Hepatocyte (in vitro differentiated cells): ENCODE measurements around the gene BABAM1.

Source experiments
- EZH2 ChIP-seq: fragments of 200-600 bp; sonication (generic); IDR thresholded peaks from 2 replicates; pipeline ENCODE4 v1.6.1; 2016; ENCODE audit warnings: antibody characterized with exemption, mild to moderate bottlenecking, borderline replicate concordance
- EZH2phosphoT487 ChIP-seq: fragments of 200-600 bp; sonication (generic); IDR thresholded peaks from one replicate; pipeline ENCODE4 v1.6.1; 2018; ENCODE audit warnings: antibody characterized with exemption, mild to moderate bottlenecking, low read depth, moderate library complexity; ENCODE audit not compliant: unreplicated experiment, severe bottlenecking
- TF ChIP-seq, protein P1 (sequence below): fragments of 200-600 bp; sonication (generic); IDR thresholded peaks from 2 replicates; pipeline ENCODE4 v1.5.1; 2016; ENCODE audit warnings: antibody characterized with exemption, mild to moderate bottlenecking; ENCODE audit not compliant: poor library complexity

DNA sequence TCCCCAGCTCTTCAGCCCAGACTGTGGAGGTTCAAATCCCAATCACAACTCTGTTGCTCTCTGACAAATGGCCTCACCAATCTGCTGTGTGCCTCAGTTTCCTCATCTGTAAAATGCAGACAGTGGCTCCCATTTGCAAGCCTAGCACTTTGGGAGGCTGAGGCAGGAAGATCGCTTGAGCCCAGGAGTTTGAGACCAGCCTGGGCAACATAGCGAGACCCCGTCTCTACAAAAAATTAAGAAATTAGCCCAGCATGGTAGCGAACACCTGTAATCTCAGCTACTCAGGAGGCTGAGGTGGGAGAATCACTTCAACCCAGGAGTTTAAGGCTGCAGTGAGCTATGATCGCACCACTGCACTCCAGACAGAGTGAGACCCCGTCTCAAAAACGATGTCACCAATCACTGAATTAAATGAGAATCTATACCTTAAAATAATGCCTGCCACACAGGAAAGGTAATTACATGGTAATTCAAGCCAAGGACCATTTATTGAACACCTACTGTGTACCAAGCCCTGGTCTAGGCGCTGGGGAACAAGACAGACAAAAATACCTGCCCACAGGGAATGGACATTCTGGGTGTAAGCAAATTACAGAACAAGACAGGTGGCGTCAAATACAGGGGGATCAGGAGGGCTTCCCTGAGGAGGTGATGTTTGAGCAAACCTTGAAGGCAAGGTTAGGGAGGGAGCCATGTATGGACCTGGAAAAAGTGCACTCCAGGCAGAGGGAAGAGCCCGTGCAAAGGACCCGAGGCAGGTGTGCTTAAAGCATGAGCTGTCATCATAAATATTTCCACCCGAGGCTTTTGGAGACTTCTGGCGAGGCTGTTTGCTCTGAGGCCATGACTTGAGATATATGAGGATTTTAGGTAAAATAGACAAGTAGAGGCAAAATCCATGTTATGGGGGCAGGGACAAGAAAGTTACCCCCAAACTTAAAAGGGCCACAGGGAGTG lies 29.2 kb upstream of the BABAM1 start:
- no peak for TF ChIP-seq EZH2phosphoT487
- TF ChIP-seq, protein P1, sequence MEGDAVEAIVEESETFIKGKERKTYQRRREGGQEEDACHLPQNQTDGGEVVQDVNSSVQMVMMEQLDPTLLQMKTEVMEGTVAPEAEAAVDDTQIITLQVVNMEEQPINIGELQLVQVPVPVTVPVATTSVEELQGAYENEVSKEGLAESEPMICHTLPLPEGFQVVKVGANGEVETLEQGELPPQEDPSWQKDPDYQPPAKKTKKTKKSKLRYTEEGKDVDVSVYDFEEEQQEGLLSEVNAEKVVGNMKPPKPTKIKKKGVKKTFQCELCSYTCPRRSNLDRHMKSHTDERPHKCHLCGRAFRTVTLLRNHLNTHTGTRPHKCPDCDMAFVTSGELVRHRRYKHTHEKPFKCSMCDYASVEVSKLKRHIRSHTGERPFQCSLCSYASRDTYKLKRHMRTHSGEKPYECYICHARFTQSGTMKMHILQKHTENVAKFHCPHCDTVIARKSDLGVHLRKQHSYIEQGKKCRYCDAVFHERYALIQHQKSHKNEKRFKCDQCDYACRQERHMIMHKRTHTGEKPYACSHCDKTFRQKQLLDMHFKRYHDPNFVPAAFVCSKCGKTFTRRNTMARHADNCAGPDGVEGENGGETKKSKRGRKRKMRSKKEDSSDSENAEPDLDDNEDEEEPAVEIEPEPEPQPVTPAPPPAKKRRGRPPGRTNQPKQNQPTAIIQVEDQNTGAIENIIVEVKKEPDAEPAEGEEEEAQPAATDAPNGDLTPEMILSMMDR: no peak
- no peak for TF ChIP-seq EZH2
